Ectodermal cell (in vitro differentiated cells): Measurements from ENCODE around the gene ARL15.

ENCODE experiments used
- H3K27ac ChIP-seq: 2 replicates; pipeline ENCODE4 v1.7.0; 2013; ENCODE audit warnings: mild to moderate bottlenecking, low read depth, low read length; ENCODE audit not compliant: insufficient read depth, poor library complexity, severe bottlenecking
- H3K27me3 ChIP-seq: 2 replicates; pipeline ENCODE4 v1.7.0; 2013; ENCODE audit warnings: mild to moderate bottlenecking, low read length; ENCODE audit not compliant: insufficient read depth, control insufficient read depth, poor library complexity, severe bottlenecking
- H3K36me3 ChIP-seq: one replicate; pipeline ENCODE4 v1.7.0; 2013; ENCODE audit warnings: low read length; ENCODE audit not compliant: control insufficient read depth, insufficient read depth
- H3K4me1 ChIP-seq: one replicate; pipeline ENCODE4 v1.7.0; 2013; ENCODE audit warnings: low read length; ENCODE audit not compliant: control insufficient read depth, insufficient read depth
- H3K4me3 ChIP-seq: 2 replicates; pipeline ENCODE4 v1.7.0; 2013; ENCODE audit warnings: low read depth, low read length, control low read depth; ENCODE audit not compliant: insufficient read depth
- H3K9me3 ChIP-seq: 2 replicates; pipeline ENCODE4 v1.7.0; 2013; ENCODE audit warnings: mild to moderate bottlenecking, low read length, moderate library complexity; ENCODE audit not compliant: control insufficient read depth
- WGBS, 2 experiments: methylation state at CpG; one replicate each; pipeline ENCODE4 v1.1.7; 2013; ENCODE audit warnings: missing lambda C conversion rate in 2 of 2; 5-methylcytosine and 5-hydroxymethylcytosine counted together

Gene ARL15

GRCh38 chr5:54001976-54002775 is 308.2 kb downstream of the ARL15 start:
- Histone ChIP-seq H3K27me3 (no peaks in the 10 kb centered on the region), H3K27ac (no peak overlapping the region), H3K4me3 (no peak overlapping the region), H3K9me3 (no peaks in the 10 kb centered on the region), H3K36me3 (no peaks in the 10 kb centered on the region), H3K4me1 (peaks cover 14% of the 10 kb centered on the region)
- 93 to 98% methylated on average over 5 of the region's 5 CpGs for WGBS, 2 experiments

DNA sequence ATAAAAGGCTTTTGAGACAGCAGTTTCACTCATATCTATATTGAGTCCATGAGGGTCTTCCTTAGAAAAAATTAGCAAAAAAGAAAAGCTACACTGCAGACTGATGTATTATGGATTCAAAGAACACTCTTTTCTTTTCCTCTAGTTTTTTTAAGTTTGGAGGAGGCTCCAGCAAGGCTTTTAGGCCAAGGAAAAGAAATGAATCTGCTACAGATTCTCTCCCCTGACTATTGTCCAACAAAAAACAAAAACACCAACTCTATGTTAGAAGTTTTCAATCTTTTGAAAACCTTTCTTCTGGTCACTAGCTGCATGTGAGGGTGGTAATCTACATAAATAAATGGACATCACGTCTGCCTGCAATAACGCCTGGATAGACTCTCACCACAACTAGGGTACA is 310.4 kb downstream of the ARL15 start:
- Histone ChIP-seq H3K4me3 (no peak overlapping the region), H3K36me3 (no peaks in the 10 kb centered on the region), H3K27ac (no peak overlapping the region), H3K27me3 (no peaks in the 10 kb centered on the region), H3K4me1 (peaks cover 19% of the 10 kb centered on the region), H3K9me3 (no peaks in the 10 kb centered on the region)
- 87 to 100% methylated on average over 1 to 2 of the region's 2 CpGs for WGBS, 2 experiments

GRCh38 chr5:53997736-53998627 is 312.4 kb downstream of the ARL15 start:
- H3K27ac ChIP-seq, result peak overlapping the region; percentile 67
- H3K9me3 ChIP-seq, result no peaks in the 10 kb centered on the region
- no peaks in the 10 kb centered on the region for H3K36me3 ChIP-seq
- peaks cover 22% of the 10 kb centered on the region for H3K4me1 ChIP-seq
- H3K27me3 ChIP-seq, result no peaks in the 10 kb centered on the region
- 28% methylated on average over 3 to 4 of the region's 5 CpGs for WGBS, 2 experiments
- H3K4me3 ChIP-seq, result no peak overlapping the region

- H3K27me3 ChIP-seq, result no peaks in the 10 kb centered on the region
- peaks cover 22% of the 10 kb centered on the region for H3K4me1 ChIP-seq
- no peaks in the 10 kb centered on the region for H3K36me3 ChIP-seq
- WGBS, 2 experiments, result 89 to 96% methylated on average over 4 of the region's 4 CpGs
- H3K4me3 ChIP-seq, result no peak overlapping the region
- no peak overlapping the region for H3K27ac ChIP-seq
- no peaks in the 10 kb centered on the region for H3K9me3 ChIP-seq
These were observed 314.4 kb downstream of the ARL15 start for GRCh38 chr5:53996008-53996407.

- Histone ChIP-seq H3K36me3 (no peaks in the 10 kb centered on the region), H3K9me3 (no peaks in the 10 kb centered on the region), H3K4me1 (peaks cover 22% of the 10 kb centered on the region), H3K27me3 (no peaks in the 10 kb centered on the region), H3K4me3 (no peak overlapping the region), H3K27ac (no peak overlapping the region)
- 100% methylated on average over 1 of the region's 2 CpGs; no CpG with 5 or more reads in 1 of the 2 experiments for WGBS, 2 experiments
These were observed 316.2 kb downstream of the ARL15 start for GRCh38 chr5:53994148-53994547.

DNA sequence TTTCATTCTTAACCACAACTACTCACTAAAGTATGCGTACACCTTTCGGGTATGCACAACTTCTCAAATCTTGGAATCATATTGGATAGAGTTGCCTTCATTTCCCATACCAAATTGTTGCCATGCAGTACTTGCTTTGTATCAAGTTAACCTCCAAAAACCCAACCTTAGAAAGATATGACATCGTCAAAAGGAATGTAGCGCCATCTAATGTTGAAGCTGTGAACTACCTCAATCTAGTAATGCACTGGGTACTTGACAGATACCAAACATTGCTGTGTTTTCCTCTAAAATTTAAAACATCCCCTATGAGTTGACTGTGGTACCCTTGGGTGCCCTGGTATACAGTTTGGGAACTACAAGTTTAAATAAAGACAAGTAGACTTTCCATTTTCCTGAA is 318.4 kb downstream of the ARL15 start:
- H3K27me3 ChIP-seq, result no peaks in the 10 kb centered on the region
- no peaks in the 10 kb centered on the region for H3K36me3 ChIP-seq
- H3K4me3 ChIP-seq, result no peak overlapping the region
- 92 to 93% methylated on average over 4 of the region's 4 CpGs for WGBS, 2 experiments
- H3K4me1 ChIP-seq, result peaks cover 8% of the 10 kb centered on the region
- H3K9me3 ChIP-seq, result no peaks in the 10 kb centered on the region
- no peak overlapping the region for H3K27ac ChIP-seq

- Histone ChIP-seq H3K27me3 (no peaks in the 10 kb centered on the region), H3K4me3 (no peak overlapping the region), H3K4me1 (no peaks in the 10 kb centered on the region), H3K27ac (no peak overlapping the region), H3K9me3 (no peaks in the 10 kb centered on the region), H3K36me3 (no peaks in the 10 kb centered on the region)
- WGBS, 2 experiments, result 90 to 97% methylated on average over 3 of the region's 3 CpGs
These were observed 323.3 kb downstream of the ARL15 start for GRCh38 chr5:53987101-53987500.

- Histone ChIP-seq H3K27me3 (no peaks in the 10 kb centered on the region), H3K9me3 (no peaks in the 10 kb centered on the region), H3K4me1 (no peaks in the 10 kb centered on the region), H3K4me3 (no peak overlapping the region), H3K36me3 (no peaks in the 10 kb centered on the region), H3K27ac (no peak overlapping the region)
- WGBS, 2 experiments, result 93 to 97% methylated on average over 5 of the region's 5 CpGs
These were observed 324.6 kb downstream of the ARL15 start for GRCh38 chr5:53985796-53986195.

DNA sequence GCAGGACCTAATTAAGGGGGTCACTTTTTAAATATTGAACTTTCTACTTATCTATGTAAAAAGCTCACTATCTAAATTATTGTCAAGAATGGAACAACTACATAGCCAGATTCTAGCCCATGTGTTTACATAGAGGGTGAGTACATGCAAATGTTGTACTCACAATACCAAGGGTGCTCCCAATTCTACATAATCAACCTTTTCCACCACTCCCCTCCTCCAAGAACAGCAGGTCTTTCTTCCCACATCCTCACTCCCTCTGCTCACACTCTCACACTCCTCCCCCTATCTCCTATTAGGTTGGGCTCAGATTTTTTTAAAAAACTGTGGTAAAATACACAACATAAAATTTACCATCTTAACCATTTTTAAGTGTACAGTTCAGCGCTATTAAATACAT is 325.4 kb downstream of the ARL15 start:
- Histone ChIP-seq H3K27me3 (no peaks in the 10 kb centered on the region), H3K27ac (no peak overlapping the region), H3K9me3 (no peaks in the 10 kb centered on the region), H3K36me3 (no peaks in the 10 kb centered on the region), H3K4me1 (no peaks in the 10 kb centered on the region), H3K4me3 (no peak overlapping the region)
- 95% methylated on average over 1 of the region's 1 CpG for WGBS, 2 experiments
